HepG2 (cell line): ENCODE results near the gene FEV. TPM values are rescaled to one million over a fixed set of nuclear protein-coding genes. Genes with fewer than 3 reads are reported as not detected.

Source experiments
- DBP ChIP-seq: sonication (generic); formaldehyde crosslinking; IDR thresholded peaks from 2 replicates; pipeline ENCODE4 v1.4.0; 2020; ENCODE audit warnings: missing genetic modification reagents; ENCODE audit errors: not compliant biosample characterization
- FOXA3 ChIP-seq: IDR thresholded peaks from 2 replicates; pipeline ENCODE4 v1.6.1; 2016; ENCODE audit warnings: missing genetic modification reagents, missing compliant biosample characterization
- FOXO1 ChIP-seq: sonication (generic); formaldehyde crosslinking; IDR thresholded peaks from 2 replicates; pipeline ENCODE4 v1.4.0; 2020; ENCODE audit warnings: missing genetic modification reagents
- HDAC6 ChIP-seq: fragments of 200-600 bp; sonication (generic); IDR thresholded peaks from 2 replicates; pipeline ENCODE4 v1.7.0; 2017; ENCODE audit warnings: mild to moderate bottlenecking, antibody characterized with exemption, low read length, low read depth
- JUNB ChIP-seq: sonication (generic); formaldehyde crosslinking; IDR thresholded peaks from 2 replicates; pipeline ENCODE4 v1.8.0; 2022; ENCODE audit warnings: missing genetic modification reagents, mild to moderate bottlenecking, borderline replicate concordance
- KDM1A ChIP-seq: IDR thresholded peaks from 2 replicates; pipeline ENCODE4 v1.6.1; 2016; ENCODE audit warnings: missing compliant biosample characterization
- KDM3A ChIP-seq: IDR thresholded peaks from 2 replicates; pipeline ENCODE4 v1.6.1; 2018; ENCODE audit warnings: low read depth, missing compliant biosample characterization
- RFX5 ChIP-seq: IDR thresholded peaks from 2 replicates; pipeline ENCODE4 v1.6.1; 2011; ENCODE audit warnings: low read depth, low read length, improper control_type of control experiment
- TMF1 ChIP-seq: sonication (generic); formaldehyde crosslinking; IDR thresholded peaks from 2 replicates; pipeline ENCODE4 v1.8.1; 2022; ENCODE audit warnings: low read depth, missing genetic modification reagents
- ZNF230 ChIP-seq: sonication (generic); formaldehyde crosslinking; IDR thresholded peaks from 2 replicates; pipeline ENCODE4 v1.4.0; 2020; ENCODE audit warnings: mild to moderate bottlenecking, missing genetic modification reagents
- ZNF367 ChIP-seq: sonication (generic); formaldehyde crosslinking; IDR thresholded peaks from 2 replicates; pipeline ENCODE4 v1.4.0; 2020; ENCODE audit warnings: missing genetic modification reagents, borderline replicate concordance
- ZNF446 ChIP-seq: sonication (generic); formaldehyde crosslinking; IDR thresholded peaks from 2 replicates; pipeline ENCODE4 v1.5.0; 2020; ENCODE audit warnings: mild to moderate bottlenecking, missing genetic modification reagents
- ZNF687 ChIP-seq: sonication (generic); formaldehyde crosslinking; IDR thresholded peaks from 2 replicates; pipeline ENCODE4 v1.5.1; 2020; ENCODE audit warnings: mild to moderate bottlenecking, missing genetic modification reagents, moderate library complexity
- ZNF691 ChIP-seq: sonication (generic); formaldehyde crosslinking; IDR thresholded peaks from 2 replicates; pipeline ENCODE4 v1.4.0; 2020; ENCODE audit warnings: missing genetic modification reagents, low read depth, mild to moderate bottlenecking, borderline replicate concordance
- ZNF788 ChIP-seq: sonication (generic); formaldehyde crosslinking; IDR thresholded peaks from 2 replicates; pipeline ENCODE4 v1.5.0; 2020; ENCODE audit warnings: mild to moderate bottlenecking, missing genetic modification reagents, borderline replicate concordance
- ZSCAN5A ChIP-seq: sonication (generic); formaldehyde crosslinking; IDR thresholded peaks from 2 replicates; pipeline ENCODE4 v1.8.0; 2022; ENCODE audit warnings: mild to moderate bottlenecking, missing genetic modification reagents, borderline replicate concordance
- polyA plus RNA-seq, 8 experiments: library from polyadenylated mRNA; depleted of rRNA in 3 of 8; stranded (reverse) in 7 of 8; unstranded in 1 of 8; fragments of >200 nt; fragmentation: Illumina TruSeq in 4 of 8; extraction: Trizol in 4 of 8; gene quantifications; 2 replicates each; pipeline versions ENCODE4 v1.2.1 to v1.2.3, GENCODE V29; 2011 to 2016; ENCODE audit warnings: low read depth in 4 of 8, missing spikeins in 1 of 8, mixed read lengths in 1 of 8; ENCODE audit not compliant: insufficient read depth in 1 of 8
- total RNA-seq, 5 experiments: library from RNA; depleted of rRNA; stranded (reverse); fragments of >200 nt; fragmentation: Illumina TruSeq; extraction: Trizol; gene quantifications; 2 replicates each; pipeline ENCODE4 v1.2.3, GENCODE V29; 2016; ENCODE audit warnings: low read depth in 1 of 5

The FEV gene
- total and polyA plus RNA-seq, 2 of the 13 experiments (the other 11 are each of a cell fraction or from before 2014, with no cell fraction given) = not detected

GRCh38 chr2:218995972-218996711 lies 11.2 kb upstream of the FEV start (continued):
- TF ChIP-seq FOXO1 = peak; percentile 54; the same call in 1 of the 2 replicates
- no peak for TF ChIP-seq RFX5
- TF ChIP-seq HDAC6 = no peak
- no peak for TF ChIP-seq ZNF691 (CRISPR knock-in tag)
- peak; percentile 52 for TF ChIP-seq FOXA3 (CRISPR knock-in tag)
- peak; percentile 64; the same call in 1 of the 2 replicates for TF ChIP-seq KDM3A
- no peak for TF ChIP-seq ZNF446
- TF ChIP-seq ZNF230 (CRISPR knock-in tag) = no peak
- peak; percentile 71 for TF ChIP-seq ZNF687
- TF ChIP-seq ZSCAN5A (CRISPR knock-in tag) = no peak
- TF ChIP-seq TMF1 (CRISPR knock-in tag) = no peak
- TF ChIP-seq ZNF367 (CRISPR knock-in tag) = no peak
- no peak for TF ChIP-seq JUNB (CRISPR knock-in tag)
- TF ChIP-seq DBP (CRISPR knock-in tag) = no peak
- peak; percentile 43; the same call in 1 of the 2 replicates for TF ChIP-seq ZNF788 (CRISPR knock-in tag)
- TF ChIP-seq KDM1A (CRISPR knock-in tag) = no peak; the same call in 1 of the 2 replicates
